ENCODE measurements around the gene RASGEF1C.

The RASGEF1C gene

GRCh38 chr5:180115326-180116076 is 93.5 kb downstream of the RASGEF1C start:
- no peak for TF ChIP-seq CTCF (IDR thresholded peaks at IDR 0.05; ENCODE audit: control insufficient read depth, insufficient read depth, low read depth, low read length, missing control alignments)
- no peak for DNase-seq (ENCODE audit: low read depth)
- H3K4me3 ChIP-seq (ENCODE audit: control insufficient read depth, low read depth, low read length) = no peak overlapping the region

- no peak overlapping the region for H3K4me3 ChIP-seq (ENCODE audit: control insufficient read depth, low read depth, low read length)
Observed at GRCh38 chr5:180114304-180115003, 94.6 kb downstream of the RASGEF1C start.

GRCh38 chr5:180113660-180114303 is 95.2 kb downstream of the RASGEF1C start:
- H3K4me3 ChIP-seq (ENCODE audit: control insufficient read depth, low read depth, low read length) = no peak overlapping the region
- TF ChIP-seq CTCF (IDR thresholded peaks at IDR 0.05; ENCODE audit: control insufficient read depth, insufficient read depth, low read depth, low read length, missing control alignments) = no peak
- no peak for DNase-seq (ENCODE audit: low read depth)

More at GRCh38 chr5:180114304-180115003, 94.6 kb downstream of the RASGEF1C start:
- DNase-seq (ENCODE audit: low read depth) = no peak
- no peak for TF ChIP-seq CTCF (IDR thresholded peaks at IDR 0.05; ENCODE audit: control insufficient read depth, insufficient read depth, low read depth, low read length, missing control alignments)

- H3K4me3 ChIP-seq (ENCODE audit: control insufficient read depth, low read depth, low read length) = no peak overlapping the region
- DNase-seq (ENCODE audit: low read depth) = no peak
- no peak for TF ChIP-seq CTCF (IDR thresholded peaks at IDR 0.05; ENCODE audit: control insufficient read depth, insufficient read depth, low read depth, low read length, missing control alignments)
Observed at GRCh38 chr5:180112181-180112861, 96.7 kb downstream of the RASGEF1C start.

- TF ChIP-seq CTCF (IDR thresholded peaks at IDR 0.05; ENCODE audit: control insufficient read depth, insufficient read depth, low read depth, low read length, missing control alignments) = no peak
- no peak overlapping the region for H3K4me3 ChIP-seq (ENCODE audit: control insufficient read depth, low read depth, low read length)
- no peak for DNase-seq (ENCODE audit: low read depth)
Observed at GRCh38 chr5:180111273-180112002, 97.6 kb downstream of the RASGEF1C start.

- no peak overlapping the region for H3K4me3 ChIP-seq (ENCODE audit: control insufficient read depth, low read depth, low read length)
- DNase-seq (ENCODE audit: low read depth) = no peak
- TF ChIP-seq CTCF (IDR thresholded peaks at IDR 0.05; ENCODE audit: control insufficient read depth, insufficient read depth, low read depth, low read length, missing control alignments) = no peak
Observed at GRCh38 chr5:180109920-180110319, 99.1 kb downstream of the RASGEF1C start.

Measured in AG09309 (cell line).